HL-60 (cell line): ENCODE measurements around the gene SMIM22.
A peak's percentile ranks its signal among the peaks of the same experiment; 100 is the strongest.

Experiments used
- DNase-seq, 2 experiments: peaks; one replicate each; pipeline ENCODE4 v3.0.0-alpha.2; 2010 to 2020; ENCODE audit warnings: low read depth in 1 of 2, low spot score in 1 of 2
- H3K27ac ChIP-seq: fragments of 250-450 bp; sonication (Bioruptor Pico); replicated peaks from 2 replicates; pipeline ENCODE4 v1.5.1; 2020; ENCODE audit warnings: mild to moderate bottlenecking, moderate library complexity
- H3K27me3 ChIP-seq: fragments of 250-450 bp; sonication (Bioruptor Pico); 2 replicates; pipeline ENCODE4 v1.5.1; 2021; ENCODE audit warnings: mild to moderate bottlenecking, moderate library complexity; ENCODE audit not compliant: insufficient read depth, poor library complexity, severe bottlenecking
- H3K4me3 ChIP-seq: replicated peaks from 2 replicates; pipeline ENCODE4 v1.5.1; 2011; ENCODE audit warnings: mild to moderate bottlenecking, control low read depth, low read length; ENCODE audit not compliant: insufficient read depth
- GABPA ChIP-seq: IDR thresholded peaks from 2 replicates; pipeline ENCODE4 v1.6.1; 2012; ENCODE audit warnings: low read depth
- POLR2AphosphoS5 ChIP-seq: IDR thresholded peaks from 2 replicates; pipeline ENCODE4 v1.6.1; 2012; ENCODE audit warnings: low read depth
- REST ChIP-seq: IDR thresholded peaks from 2 replicates; pipeline ENCODE4 v1.6.1; 2012; ENCODE audit warnings: low read depth; ENCODE audit not compliant: insufficient replicate concordance
- SPI1 ChIP-seq: IDR thresholded peaks from 2 replicates; pipeline ENCODE4 v1.6.1; 2012; ENCODE audit warnings: low read depth, mild to moderate bottlenecking, borderline replicate concordance
- TF ChIP-seq, protein P1 (sequence below): IDR thresholded peaks from one replicate; pipeline ENCODE4 v1.5.1; 2011; ENCODE audit warnings: low read length, control low read depth, inconsistent platforms; ENCODE audit not compliant: insufficient read depth

SMIM22 gene

DNA sequence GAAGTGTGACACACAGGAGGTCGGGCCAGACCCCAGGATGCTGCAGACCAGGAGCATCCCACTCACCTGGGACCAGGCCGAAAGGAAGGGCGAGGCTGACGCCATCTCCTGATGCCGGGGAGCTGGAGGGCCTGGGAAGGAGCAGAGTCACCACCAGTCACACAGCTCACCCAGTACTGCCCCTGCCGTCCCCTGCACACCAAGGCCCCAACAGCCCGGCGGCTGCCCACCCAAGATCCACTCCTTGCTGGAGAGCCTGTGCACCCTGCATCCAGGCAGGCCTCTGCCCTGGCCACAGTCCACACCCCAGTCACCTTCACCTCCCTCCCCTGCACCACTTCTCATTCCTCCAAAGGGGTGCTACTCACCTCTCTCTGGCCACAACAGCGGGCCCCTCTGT, 33.0 kb upstream of the SMIM22 start:
- Histone ChIP-seq H3K4me3 (no peak overlapping the region), H3K27ac (no peak overlapping the region), H3K27me3 (no peaks in the 10 kb centered on the region)
- TF ChIP-seq POLR2AphosphoS5 = no peak
- TF ChIP-seq, protein P1, sequence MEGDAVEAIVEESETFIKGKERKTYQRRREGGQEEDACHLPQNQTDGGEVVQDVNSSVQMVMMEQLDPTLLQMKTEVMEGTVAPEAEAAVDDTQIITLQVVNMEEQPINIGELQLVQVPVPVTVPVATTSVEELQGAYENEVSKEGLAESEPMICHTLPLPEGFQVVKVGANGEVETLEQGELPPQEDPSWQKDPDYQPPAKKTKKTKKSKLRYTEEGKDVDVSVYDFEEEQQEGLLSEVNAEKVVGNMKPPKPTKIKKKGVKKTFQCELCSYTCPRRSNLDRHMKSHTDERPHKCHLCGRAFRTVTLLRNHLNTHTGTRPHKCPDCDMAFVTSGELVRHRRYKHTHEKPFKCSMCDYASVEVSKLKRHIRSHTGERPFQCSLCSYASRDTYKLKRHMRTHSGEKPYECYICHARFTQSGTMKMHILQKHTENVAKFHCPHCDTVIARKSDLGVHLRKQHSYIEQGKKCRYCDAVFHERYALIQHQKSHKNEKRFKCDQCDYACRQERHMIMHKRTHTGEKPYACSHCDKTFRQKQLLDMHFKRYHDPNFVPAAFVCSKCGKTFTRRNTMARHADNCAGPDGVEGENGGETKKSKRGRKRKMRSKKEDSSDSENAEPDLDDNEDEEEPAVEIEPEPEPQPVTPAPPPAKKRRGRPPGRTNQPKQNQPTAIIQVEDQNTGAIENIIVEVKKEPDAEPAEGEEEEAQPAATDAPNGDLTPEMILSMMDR = no peak
- no peak for TF ChIP-seq REST
- no peak for TF ChIP-seq GABPA
- TF ChIP-seq SPI1 = no peak
- DNase-seq = no peak

DNA sequence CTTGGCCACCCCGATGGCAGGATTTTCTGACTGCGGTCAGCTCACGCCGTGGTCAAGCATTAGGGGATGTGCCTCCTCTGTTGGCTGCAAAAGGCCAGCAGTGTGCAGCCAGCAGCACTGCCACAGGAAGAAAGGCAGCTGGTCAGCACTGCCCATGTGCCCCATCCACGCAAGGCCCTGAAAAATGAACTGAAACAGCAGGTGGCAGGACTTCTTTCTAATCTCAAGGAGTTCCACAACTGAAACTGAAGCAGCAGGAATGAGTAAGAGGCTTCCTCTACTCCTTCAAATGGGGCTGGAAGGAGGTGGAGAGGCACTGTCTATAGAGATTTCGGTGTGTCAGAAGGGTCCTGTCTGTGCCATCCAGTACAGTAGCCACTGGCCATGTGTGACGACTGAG, 31.4 kb upstream of the SMIM22 start:
- H3K27me3 ChIP-seq = no peaks in the 10 kb centered on the region
- no peak overlapping the region for H3K27ac ChIP-seq
- no peak overlapping the region for H3K4me3 ChIP-seq
- TF ChIP-seq SPI1 (no peak), REST (no peak), POLR2AphosphoS5 (no peak), GABPA (no peak)
- TF ChIP-seq, protein P1 = no peak
- no peak for DNase-seq

DNA sequence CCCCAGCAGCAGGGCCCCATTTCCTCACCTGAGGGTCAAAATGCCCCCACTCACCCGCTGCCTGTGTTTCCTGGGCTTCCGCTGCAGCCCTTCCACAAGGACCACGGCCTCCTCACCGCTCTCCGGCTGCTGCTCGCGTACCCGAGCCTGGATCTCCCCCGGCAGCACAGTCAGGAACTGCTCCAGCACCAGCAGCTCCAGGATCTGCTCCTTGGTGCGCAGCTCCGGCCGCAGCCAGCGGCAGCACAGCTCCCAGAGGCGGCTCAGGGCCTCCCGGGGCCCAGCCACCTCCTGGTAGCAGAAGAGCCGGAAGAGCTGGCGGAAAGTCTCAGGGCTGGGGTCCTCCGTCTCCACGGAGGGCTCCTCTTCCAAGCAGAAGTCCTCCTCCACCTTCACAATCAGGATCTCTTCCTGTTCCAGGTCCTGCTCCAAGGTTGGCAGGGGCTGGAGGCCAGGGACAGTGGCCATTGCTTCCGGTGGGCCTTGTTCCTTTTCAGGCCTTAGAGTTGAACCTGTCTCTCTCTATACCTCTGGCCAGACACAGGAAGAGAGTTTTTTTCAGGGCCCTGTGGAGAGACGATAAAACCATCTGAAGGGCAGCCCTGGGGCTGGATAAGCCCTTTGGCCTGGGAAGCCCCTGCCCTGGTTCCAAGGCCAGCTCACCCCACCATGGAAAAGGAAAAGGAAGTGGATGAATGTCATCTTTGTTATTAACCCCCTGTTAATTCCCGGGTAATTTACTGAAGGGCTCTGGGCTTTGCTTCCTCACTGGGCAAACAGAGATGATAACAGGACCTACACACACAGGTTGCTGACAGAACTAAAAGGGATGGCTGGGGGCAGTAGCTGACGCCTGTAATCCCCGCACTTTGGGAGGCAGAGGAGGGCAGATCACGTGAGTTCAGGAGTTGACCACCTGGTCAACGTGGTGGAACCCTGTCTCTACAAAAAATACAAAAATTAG, 29.4 kb upstream of the SMIM22 start:
- TF ChIP-seq POLR2AphosphoS5 (no peak), GABPA (no peak)
- TF ChIP-seq, protein P1 = no peak
- DNase-seq = no peak
- Histone ChIP-seq H3K27ac (peak overlapping the region; percentile 88), H3K27me3 (no peaks in the 10 kb centered on the region), H3K4me3 (peak overlapping the region; percentile 96)
